ENCODE measurements around the gene PLA2G4A. TPM values are rescaled to one million over a fixed set of nuclear protein-coding genes. Genes with fewer than 3 reads are reported as not detected.

Gene PLA2G4A
- total RNA-seq, 4 donors from 2014 or later: 2.0 to 8.3 (median 6.1) TPM

- Histone ChIP-seq H3K4me1 (peaks cover 0 to 2% (median 0%) of the 10 kb centered on the region in 4 donors), H3K27me3 (no peaks in the 10 kb centered on the region), H3K4me3 (no peak overlapping the region), H3K9me3 (no peaks in the 10 kb centered on the region), H3K27ac (no peak overlapping the region), H3K36me3 (no peaks in the 10 kb centered on the region)
- intact Hi-C loops (cut with DNase I; ENCODE audit: low total_unique reads) (no loop called here), in situ Hi-C loops (cut with MboI; ENCODE audit: low pct_ligation_motif_present in 1 of 4, low pct_unique_long_range_greater_than_20kb in 1 of 4, low sequenced_read_pairs in 3 of 4) (no loop called here)
- TF ChIP-seq, protein P1, sequence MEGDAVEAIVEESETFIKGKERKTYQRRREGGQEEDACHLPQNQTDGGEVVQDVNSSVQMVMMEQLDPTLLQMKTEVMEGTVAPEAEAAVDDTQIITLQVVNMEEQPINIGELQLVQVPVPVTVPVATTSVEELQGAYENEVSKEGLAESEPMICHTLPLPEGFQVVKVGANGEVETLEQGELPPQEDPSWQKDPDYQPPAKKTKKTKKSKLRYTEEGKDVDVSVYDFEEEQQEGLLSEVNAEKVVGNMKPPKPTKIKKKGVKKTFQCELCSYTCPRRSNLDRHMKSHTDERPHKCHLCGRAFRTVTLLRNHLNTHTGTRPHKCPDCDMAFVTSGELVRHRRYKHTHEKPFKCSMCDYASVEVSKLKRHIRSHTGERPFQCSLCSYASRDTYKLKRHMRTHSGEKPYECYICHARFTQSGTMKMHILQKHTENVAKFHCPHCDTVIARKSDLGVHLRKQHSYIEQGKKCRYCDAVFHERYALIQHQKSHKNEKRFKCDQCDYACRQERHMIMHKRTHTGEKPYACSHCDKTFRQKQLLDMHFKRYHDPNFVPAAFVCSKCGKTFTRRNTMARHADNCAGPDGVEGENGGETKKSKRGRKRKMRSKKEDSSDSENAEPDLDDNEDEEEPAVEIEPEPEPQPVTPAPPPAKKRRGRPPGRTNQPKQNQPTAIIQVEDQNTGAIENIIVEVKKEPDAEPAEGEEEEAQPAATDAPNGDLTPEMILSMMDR (IDR thresholded peaks at IDR 0.05): no peak
- no peak for DNase-seq
These were observed 72.9 kb downstream of the PLA2G4A start for GRCh38 chr1:186901631-186902030.

DNA sequence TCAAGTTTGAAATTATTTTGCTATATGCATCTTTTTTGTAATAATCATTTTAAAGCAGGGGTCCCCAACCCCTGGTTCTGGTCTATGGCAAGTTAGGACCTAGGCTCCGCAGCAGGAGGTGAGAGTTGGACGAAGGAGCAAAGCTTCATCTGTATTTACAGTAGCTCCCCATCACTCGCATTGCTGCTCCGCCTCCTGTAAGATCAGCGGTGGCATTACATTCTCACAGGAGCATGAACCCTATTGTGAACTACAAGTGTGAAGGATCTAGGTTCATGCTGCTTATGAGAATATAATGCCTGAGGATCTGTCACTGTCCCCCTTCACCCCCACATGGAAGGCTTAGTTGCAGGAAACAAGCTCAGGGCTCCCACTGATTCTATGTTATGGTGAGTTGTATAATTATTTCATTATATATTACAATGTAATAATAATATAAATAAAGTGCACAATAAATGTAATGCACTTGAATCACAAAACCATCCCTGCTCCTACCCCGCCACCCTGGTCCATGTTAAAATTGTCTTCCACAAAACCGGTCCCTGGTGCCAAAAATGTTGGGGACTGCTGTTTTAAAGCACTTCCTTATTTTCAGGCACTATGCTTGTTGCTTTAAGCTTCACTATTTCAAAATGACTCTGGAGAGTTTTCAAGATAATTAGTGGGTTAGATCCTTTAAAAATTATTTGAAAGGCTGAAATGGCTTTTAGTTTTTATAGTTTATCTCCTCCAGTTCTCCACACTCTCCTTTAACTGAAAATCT, 74.8 kb downstream of the PLA2G4A start:
- no peaks in the 10 kb centered on the region for H3K9me3 ChIP-seq
- H3K27ac ChIP-seq: no peak overlapping the region
- in situ Hi-C loops (cut with MboI; ENCODE audit: low pct_ligation_motif_present in 1 of 4, low pct_unique_long_range_greater_than_20kb in 1 of 4, low sequenced_read_pairs in 3 of 4): no loop called here
- H3K36me3 ChIP-seq: no peaks in the 10 kb centered on the region
- no peak overlapping the region for H3K4me3 ChIP-seq
- intact Hi-C loops (cut with DNase I; ENCODE audit: low total_unique reads): no loop called here
- 80 to 86% methylated on average over 2 to 7 of the region's 7 CpGs for WGBS, 2 donors (ENCODE audit: low coverage in 1 of 2)
- TF ChIP-seq POLR2AphosphoS5 (IDR thresholded peaks at IDR 0.05): no peak
- no peak for TF ChIP-seq EP300 (IDR thresholded peaks at IDR 0.05; ENCODE audit: low read depth)
- TF ChIP-seq POLR2A (IDR thresholded peaks at IDR 0.05): no peak
- TF ChIP-seq, protein P1 (IDR thresholded peaks at IDR 0.05): no peak
- no peak for DNase-seq
- no peaks in the 10 kb centered on the region for H3K4me1 ChIP-seq
- no peaks in the 10 kb centered on the region for H3K27me3 ChIP-seq

DNA sequence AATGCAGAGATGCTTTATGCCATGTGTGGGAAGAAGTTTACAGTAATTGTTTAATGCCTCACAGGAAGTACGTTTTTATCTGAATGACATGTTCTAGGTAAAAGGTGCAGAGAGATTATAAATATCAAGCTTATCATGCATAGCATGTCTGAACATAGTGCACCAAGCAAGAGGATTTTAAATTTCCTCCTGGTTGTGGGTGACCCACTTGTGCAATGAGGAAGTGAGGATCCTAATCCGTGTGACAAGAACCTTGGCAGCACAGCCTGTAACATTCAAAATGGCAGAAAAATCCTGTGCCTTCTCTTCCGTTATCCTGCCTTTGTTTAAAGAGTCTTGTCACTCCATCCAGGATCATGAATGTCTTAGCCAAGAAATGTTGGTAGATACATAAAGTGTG, 75.6 kb downstream of the PLA2G4A start:
- no peaks in the 10 kb centered on the region for H3K4me1 ChIP-seq

DNA sequence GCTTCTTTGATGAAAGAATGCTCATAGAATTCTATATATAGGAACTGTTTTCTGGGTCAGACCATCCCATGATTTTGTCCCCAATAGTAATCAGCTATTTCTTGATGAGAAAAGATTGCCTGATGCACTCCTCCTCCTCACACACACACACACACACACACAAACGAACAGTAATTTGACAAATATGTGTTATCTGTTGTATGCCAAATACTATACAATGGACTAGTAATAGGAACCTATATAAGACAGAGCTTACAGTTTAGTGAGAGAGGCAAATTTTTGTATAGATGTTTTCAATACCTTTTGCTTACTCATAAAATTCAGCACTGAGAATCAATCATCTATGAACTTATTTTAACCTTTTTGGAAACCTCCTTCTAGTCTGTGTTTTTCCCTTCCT, 76.8 kb downstream of the PLA2G4A start:
- Histone ChIP-seq H3K9me3 (no peaks in the 10 kb centered on the region), H3K4me3 (no peak overlapping the region), H3K36me3 (no peaks in the 10 kb centered on the region), H3K27me3 (no peaks in the 10 kb centered on the region), H3K4me1 (no peaks in the 10 kb centered on the region), H3K27ac (no peak overlapping the region)
- TF ChIP-seq POLR2AphosphoS5 (IDR thresholded peaks at IDR 0.05) (no peak), EP300 (IDR thresholded peaks at IDR 0.05; ENCODE audit: low read depth) (no peak), POLR2A (IDR thresholded peaks at IDR 0.05) (no peak)
- TF ChIP-seq, protein P1 (IDR thresholded peaks at IDR 0.05): no peak
- in situ Hi-C loops (cut with MboI; ENCODE audit: low pct_ligation_motif_present in 1 of 4, low pct_unique_long_range_greater_than_20kb in 1 of 4, low sequenced_read_pairs in 3 of 4): no loop called here
- intact Hi-C loops (cut with DNase I; ENCODE audit: low total_unique reads): no loop called here
- no peak for DNase-seq
- WGBS, 2 donors (ENCODE audit: low coverage in 1 of 2): 59 to 80% methylated on average over 1 of the region's 1 CpG

More for the DNA sequence above, 75.6 kb downstream of the PLA2G4A start:
- Histone ChIP-seq H3K9me3 (no peaks in the 10 kb centered on the region), H3K36me3 (no peaks in the 10 kb centered on the region), H3K27me3 (no peaks in the 10 kb centered on the region), H3K27ac (no peak overlapping the region), H3K4me3 (no peak overlapping the region)
- TF ChIP-seq EP300 (IDR thresholded peaks at IDR 0.05; ENCODE audit: low read depth): no peak
- no peak for TF ChIP-seq POLR2A (IDR thresholded peaks at IDR 0.05)
- TF ChIP-seq, protein P1 (IDR thresholded peaks at IDR 0.05): no peak
- no peak for TF ChIP-seq POLR2AphosphoS5 (IDR thresholded peaks at IDR 0.05)
- in situ Hi-C loops (cut with MboI; ENCODE audit: low pct_ligation_motif_present in 1 of 4, low pct_unique_long_range_greater_than_20kb in 1 of 4, low sequenced_read_pairs in 3 of 4) (no loop called here), intact Hi-C loops (cut with DNase I; ENCODE audit: low total_unique reads) (no loop called here)
- 44 to 53% methylated on average over 3 of the region's 3 CpGs for WGBS, 2 donors (ENCODE audit: low coverage in 1 of 2)
- DNase-seq: no peak

Data from transverse colon (tissue), 4 donors.